Right lobe of liver (tissue), 4 donors: ENCODE results near the gene SMIM35.

Experiments used
- CTCF ChIP-seq, 4 donors: fragments of 200-600 bp in 3 of 4; fragments of 450-650 bp in 1 of 4; IDR thresholded peaks; one replicate each; pipeline versions ENCODE4 v1.5.1 to v1.8.0; 2016 to 2022; ENCODE audit warnings: antibody characterized with exemption in 4 of 4, mild to moderate bottlenecking in 2 of 4
- POLR2A ChIP-seq: fragments of 450-650 bp; IDR thresholded peaks from one replicate; pipeline ENCODE4 v1.6.1; 2017; ENCODE audit warnings: antibody characterized with exemption, mild to moderate bottlenecking
- donor health status: DM: no; HTN: no; CAD: no.
- donor health status: DM: no; HTN: no; CAD: no.
- donor health status: DM: no; HTN: yes; CAD: no.

GRCh38 chr11:117961896-117962295, 124.9 kb downstream of the SMIM35 start:
- TF ChIP-seq CTCF (IDR thresholded peaks at IDR 0.05) (no peak), POLR2A (no peak)
